Umbilical cord (tissue), 2 donors: ENCODE measurements around the gene ZNF700. TPM values are rescaled to one million over a fixed set of nuclear protein-coding genes. Genes with fewer than 3 reads are reported as not detected.
"Not testable (repeated sequence)": the region's sequence is repeated elsewhere in the genome, so short reads cannot be mapped to it uniquely, and the experiment has no call there.

ENCODE experiments used
- DNase-seq: peaks from one replicate; pipeline ENCODE4 v3.0.0-alpha.2; 2015; ENCODE audit warnings: low spot score
- total RNA-seq: library from RNA; depleted of rRNA; stranded (reverse); fragments of >200 nt; gene quantifications from one replicate; pipeline ENCODE4 v1.2.3, GENCODE V29; 2014; ENCODE audit warnings: low replicate concordance; ENCODE audit not compliant: insufficient read depth

ZNF700 gene
- 16.1 TPM for total RNA-seq

GRCh38 chr19:11924886-11925650 lies at the start of gene ZNF700:
Gene ZNF700 (plus strand): TSS chr19:11925107. CDS start chr19:11925211, 104 bp downstream.
- DNase-seq: peak; percentile 98

GRCh38 chr19:11879687-11880266 lies 45.1 kb upstream of the ZNF700 start:
- not testable (repeated sequence) for DNase-seq

- no peak for DNase-seq
These were observed 44.3 kb upstream of the ZNF700 start for GRCh38 chr19:11880598-11880997.

GRCh38 chr19:11881151-11881800 lies 43.6 kb upstream of the ZNF700 start:
- DNase-seq: peak; percentile 46

- no peak for DNase-seq
These were observed 42.3 kb upstream of the ZNF700 start for GRCh38 chr19:11882606-11883005.

- no peak for DNase-seq
These were observed 37.7 kb upstream of the ZNF700 start for GRCh38 chr19:11887234-11887610.

- DNase-seq: peak; percentile 94
These were observed 37.0 kb upstream of the ZNF700 start, which contains the start of gene ZNF69 for GRCh38 chr19:11887611-11888531. Gene ZNF69 (plus strand): TSS chr19:11887782. CDS start chr19:11887924, 142 bp downstream.

- not testable (repeated sequence) for DNase-seq
These were observed 35.0 kb upstream of the ZNF700 start for GRCh38 chr19:11889901-11890300.

GRCh38 chr19:11890634-11891033 lies 34.3 kb upstream of the ZNF700 start:
- DNase-seq: no peak

- DNase-seq: no peak
These were observed 30.1 kb upstream of the ZNF700 start for GRCh38 chr19:11894851-11895250.

- DNase-seq: no peak
These were observed 22.7 kb upstream of the ZNF700 start for GRCh38 chr19:11902228-11902627.

- no peak for DNase-seq
These were observed 19.0 kb upstream of the ZNF700 start for GRCh38 chr19:11905928-11906327.

- DNase-seq: not testable (repeated sequence)
These were observed 13.0 kb upstream of the ZNF700 start for GRCh38 chr19:11911937-11912336.

GRCh38 chr19:11914417-11915051 lies 10.4 kb upstream of the ZNF700 start:
- not testable (repeated sequence) for DNase-seq

- peak; percentile 67 for DNase-seq
These were observed 2.9 kb upstream of the ZNF700 start for GRCh38 chr19:11921852-11922495.

GRCh38 chr19:11925651-11926187 lies 812 bp downstream of the ZNF700 start:
- not testable (repeated sequence) for DNase-seq

GRCh38 chr19:11927227-11927626 lies 2.3 kb downstream of the ZNF700 start:
- no peak for DNase-seq

- no peak for DNase-seq
These were observed 6.1 kb downstream of the ZNF700 start for GRCh38 chr19:11931051-11931450.

- DNase-seq: no peak
These were observed 6.6 kb downstream of the ZNF700 start for GRCh38 chr19:11931513-11931912.

- not testable (repeated sequence) for DNase-seq
These were observed 10.9 kb downstream of the ZNF700 start for GRCh38 chr19:11935829-11936228.
